ENCODE results near the gene SERPINA9.

Gene SERPINA9

GRCh38 chr14:94450722-94451090 is 25.3 kb downstream of the SERPINA9 start:
- no peak for DNase-seq (ENCODE audit: low read depth in 2 of 2)
- H3K4me3 ChIP-seq (replicated peaks in 1 of 2; ENCODE audit: low read depth in 2 of 2, low read length in 2 of 2), result no peak overlapping the region
- no peak for TF ChIP-seq CTCF (IDR thresholded peaks at IDR 0.05; ENCODE audit: low read depth, low read length)

- DNase-seq (ENCODE audit: low read depth in 2 of 2), result no peak
- no peak overlapping the region for H3K4me3 ChIP-seq (replicated peaks in 1 of 2; ENCODE audit: low read depth in 2 of 2, low read length in 2 of 2)
- TF ChIP-seq CTCF (IDR thresholded peaks at IDR 0.05; ENCODE audit: low read depth, low read length), result no peak
Measured at GRCh38 chr14:94449930-94450329, 26.1 kb downstream of the SERPINA9 start.

GRCh38 chr14:94448071-94448808 is 27.8 kb downstream of the SERPINA9 start:
- no peak for TF ChIP-seq CTCF (IDR thresholded peaks at IDR 0.05; ENCODE audit: low read depth, low read length)
- no peak overlapping the region for H3K4me3 ChIP-seq (replicated peaks in 1 of 2; ENCODE audit: low read depth in 2 of 2, low read length in 2 of 2)
- no peak for DNase-seq (ENCODE audit: low read depth in 2 of 2)

- TF ChIP-seq CTCF (IDR thresholded peaks at IDR 0.05; ENCODE audit: low read depth, low read length), result no peak
- no peak for DNase-seq (ENCODE audit: low read depth in 2 of 2)
- H3K4me3 ChIP-seq (replicated peaks in 1 of 2; ENCODE audit: low read depth in 2 of 2, low read length in 2 of 2), result no peak overlapping the region
Measured at GRCh38 chr14:94447206-94447605, 28.8 kb downstream of the SERPINA9 start.

- no peak overlapping the region for H3K4me3 ChIP-seq (replicated peaks in 1 of 2; ENCODE audit: low read depth in 2 of 2, low read length in 2 of 2)
- DNase-seq (ENCODE audit: low read depth in 2 of 2), result no peak
- no peak for TF ChIP-seq CTCF (IDR thresholded peaks at IDR 0.05; ENCODE audit: low read depth, low read length)
Measured at GRCh38 chr14:94446126-94446525, 29.9 kb downstream of the SERPINA9 start.

GRCh38 chr14:94445003-94445402 is 31.0 kb downstream of the SERPINA9 start:
- TF ChIP-seq CTCF (IDR thresholded peaks at IDR 0.05; ENCODE audit: low read depth, low read length), result no peak
- no peak for DNase-seq (ENCODE audit: low read depth in 2 of 2)
- no peak overlapping the region for H3K4me3 ChIP-seq (replicated peaks in 1 of 2; ENCODE audit: low read depth in 2 of 2, low read length in 2 of 2)
